Glutamatergic neuron (in vitro differentiated cells): Measurements from ENCODE around the gene RAD51B. TPM values are rescaled to one million over a fixed set of nuclear protein-coding genes. Genes with fewer than 3 reads are reported as not detected.

Experiments used
- DNase-seq: peaks from one replicate; pipeline ENCODE4 v3.0.0; 2022
- H3K27ac Mint-ChIP-seq: one replicate; pipeline ENCODE4 v1.8.0; 2020; ENCODE audit warnings: mild to moderate bottlenecking, mixed read lengths, inconsistent platforms; ENCODE audit not compliant: unreplicated experiment
- H3K27me3 Mint-ChIP-seq: one replicate; pipeline ENCODE4 v1.8.0; 2020; ENCODE audit warnings: mild to moderate bottlenecking, moderate library complexity, mixed read lengths, inconsistent platforms; ENCODE audit not compliant: unreplicated experiment
- H3K36me3 Mint-ChIP-seq: one replicate; pipeline ENCODE4 v1.8.0; 2020; ENCODE audit warnings: mild to moderate bottlenecking, mixed read lengths, inconsistent platforms; ENCODE audit not compliant: unreplicated experiment
- H3K4me1 Mint-ChIP-seq: one replicate; pipeline ENCODE4 v1.8.0; 2020; ENCODE audit warnings: mild to moderate bottlenecking, low read depth, mixed read lengths, inconsistent platforms; ENCODE audit not compliant: unreplicated experiment
- H3K4me3 Mint-ChIP-seq: one replicate; pipeline ENCODE4 v1.8.0; 2020; ENCODE audit warnings: mild to moderate bottlenecking, mixed read lengths, inconsistent platforms; ENCODE audit not compliant: unreplicated experiment
- H3K9me3 Mint-ChIP-seq: one replicate; pipeline ENCODE4 v1.8.0; 2020; ENCODE audit warnings: mild to moderate bottlenecking, moderate library complexity, mixed read lengths, inconsistent platforms; ENCODE audit not compliant: unreplicated experiment
- CTCF ChIP-seq: fragments of 200-600 bp; sonication (generic); IDR thresholded peaks from one replicate; pipeline ENCODE4 v1.5.0; 2021; ENCODE audit not compliant: partially characterized antibody, unreplicated experiment
- total RNA-seq: library from RNA; stranded (reverse); fragmentation: NEBNext Ultra II Directional; extraction: Animal tissue kit (Norgen Biotek cat#: 25700); gene quantifications from one replicate; pipeline ENCODE4 v1.2.1, GENCODE V29; 2021; ENCODE audit not compliant: unreplicated experiment

The RAD51B gene
- total RNA-seq, 1 donor from 2014 or later, result 9.7 TPM

GRCh38 chr14:68188174-68188573, 368.6 kb downstream of the RAD51B start:
- no peak for DNase-seq
- H3K4me3 Mint-ChIP-seq, result no peak overlapping the region
- no peaks in the 10 kb centered on the region for H3K27me3 Mint-ChIP-seq
- no peak overlapping the region for H3K27ac Mint-ChIP-seq
- no peak for TF ChIP-seq CTCF
- H3K36me3 Mint-ChIP-seq, result no peaks in the 10 kb centered on the region
- H3K4me1 Mint-ChIP-seq, result no peaks in the 10 kb centered on the region
- no peaks in the 10 kb centered on the region for H3K9me3 Mint-ChIP-seq

GRCh38 chr14:68190032-68190431, 370.5 kb downstream of the RAD51B start:
- no peak for DNase-seq
- no peaks in the 10 kb centered on the region for H3K4me1 Mint-ChIP-seq
- no peak overlapping the region for H3K27ac Mint-ChIP-seq
- no peaks in the 10 kb centered on the region for H3K36me3 Mint-ChIP-seq
- H3K27me3 Mint-ChIP-seq, result no peaks in the 10 kb centered on the region
- TF ChIP-seq CTCF, result no peak
- H3K9me3 Mint-ChIP-seq, result no peaks in the 10 kb centered on the region
- H3K4me3 Mint-ChIP-seq, result no peak overlapping the region

GRCh38 chr14:68191567-68192321, 372.2 kb downstream of the RAD51B start:
- TF ChIP-seq CTCF, result no peak
- DNase-seq, result no peak
- Mint-ChIP-seq H3K4me1 (no peaks in the 10 kb centered on the region), H3K27ac (no peak overlapping the region), H3K27me3 (no peaks in the 10 kb centered on the region), H3K36me3 (no peaks in the 10 kb centered on the region), H3K4me3 (no peak overlapping the region), H3K9me3 (no peaks in the 10 kb centered on the region)

GRCh38 chr14:68192935-68193334, 373.4 kb downstream of the RAD51B start:
- no peaks in the 10 kb centered on the region for H3K4me1 Mint-ChIP-seq
- no peak overlapping the region for H3K4me3 Mint-ChIP-seq
- H3K27ac Mint-ChIP-seq, result no peak overlapping the region
- H3K36me3 Mint-ChIP-seq, result no peaks in the 10 kb centered on the region
- no peaks in the 10 kb centered on the region for H3K27me3 Mint-ChIP-seq
- no peak for DNase-seq
- H3K9me3 Mint-ChIP-seq, result no peaks in the 10 kb centered on the region
- no peak for TF ChIP-seq CTCF

- Mint-ChIP-seq H3K9me3 (no peaks in the 10 kb centered on the region), H3K36me3 (no peaks in the 10 kb centered on the region), H3K4me3 (no peak overlapping the region), H3K4me1 (no peaks in the 10 kb centered on the region), H3K27ac (no peak overlapping the region), H3K27me3 (no peaks in the 10 kb centered on the region)
- TF ChIP-seq CTCF, result no peak
- no peak for DNase-seq
Observed at GRCh38 chr14:68193970-68194681, 374.5 kb downstream of the RAD51B start.
